A673 (cell line): Measurements from ENCODE around the gene NSD2.

ENCODE experiments used
- CTCF ChIP-seq: fragments of 300-800, 200-600 bp; sonication (generic); conservative IDR thresholded peaks from 2 replicates; pipeline ENCODE4 v1.5.1; 2017; ENCODE audit warnings: low read depth, mild to moderate bottlenecking, antibody characterized with exemption, low read length, moderate library complexity, mixed read lengths
- EZH2 ChIP-seq: fragments of 200-600 bp; sonication (generic); IDR thresholded peaks from 2 replicates; pipeline ENCODE4 v1.6.1; 2017; ENCODE audit warnings: borderline replicate concordance, low read depth, mild to moderate bottlenecking, mixed read lengths, antibody characterized with exemption, low read length; ENCODE audit not compliant: poor library complexity, severe bottlenecking

DNA sequence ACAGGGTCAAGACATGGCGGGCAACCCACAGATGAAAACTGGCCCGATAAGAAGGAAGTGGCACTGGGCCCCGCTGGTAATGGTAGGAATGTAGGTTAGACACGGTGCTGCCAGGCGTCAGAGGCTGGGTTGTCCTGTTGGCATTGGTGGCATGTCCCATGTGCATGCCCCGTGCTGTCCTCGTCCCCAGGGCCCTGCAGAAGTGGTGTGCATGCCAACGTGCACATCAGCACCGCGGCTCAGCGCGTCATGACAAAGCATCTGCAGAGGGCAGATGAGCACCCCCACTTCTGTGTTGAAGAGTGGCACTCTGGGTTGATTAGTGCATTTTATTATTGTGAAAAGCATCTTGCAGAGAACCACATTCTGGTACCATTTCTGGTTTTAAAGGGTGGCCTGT is 102.0 kb downstream of the NSD2 start:
- TF ChIP-seq CTCF (no peak), EZH2 (no peak)
